ENCODE results near the gene SFPQ.

GRCh38 chr1:35171579-35171978 lies 21.4 kb downstream of the SFPQ start:
- no peak for TF ChIP-seq CTCF (IDR thresholded peaks at IDR 0.05; ENCODE audit: control extremely low read depth in 1 of 3, insufficient read depth in 1 of 3, low read depth in 1 of 3, low read length in 3 of 3)
- TF ChIP-seq EZH2 (IDR thresholded peaks at IDR 0.05; ENCODE audit: low read depth, low read length, severe bottlenecking) = no peak
